Activated naive CD4-positive, alpha-beta T cell treated with anti-CD3 and anti-CD28 coated beads, Interleukin-2, amount 50 U/mL, for 72 hours (primary cell): ENCODE measurements around the gene ANKRD18B. TPM values are rescaled to one million over a fixed set of nuclear protein-coding genes. Genes with fewer than 3 reads are reported as not detected.
"Not testable (repeated sequence)": the region's sequence is repeated elsewhere in the genome, so short reads cannot be mapped to it uniquely, and the experiment has no call there.

Experiments
- ATAC-seq, 2 donors: fragments of 150-1000 bp; cut with Tn5 transposase; 2 replicates each; pipeline ENCODE4 v1.10.0; 2021; ENCODE audit warnings: mild to moderate bottlenecking in 2 of 2, moderate library complexity in 2 of 2
- DNase-seq, 2 donors: peaks; one replicate each; pipeline ENCODE4 v3.0.0; 2021 to 2022; ENCODE audit warnings: low spot score in 2 of 2
- H3K27ac Mint-ChIP-seq, 2 donors: one replicate each; pipeline ENCODE4 v1.8.0; 2022; ENCODE audit warnings: mild to moderate bottlenecking in 2 of 2, mixed read lengths in 2 of 2
- H3K36me3 Mint-ChIP-seq, 2 donors: one replicate each; pipeline ENCODE4 v1.8.0; 2022; ENCODE audit warnings: mixed read lengths in 2 of 2
- H3K9me3 Mint-ChIP-seq, 2 donors: one replicate each; pipeline ENCODE4 v1.8.0; 2022; ENCODE audit warnings: mixed read lengths in 2 of 2
- total RNA-seq, 2 donors: library from RNA; stranded (reverse); gene quantifications; one replicate each; pipeline ENCODE4 v1.2.3, GENCODE V29; 2022

ANKRD18B gene
- 1 to 10 TPM in 1 of 2 donors, under 1 TPM in 1; 0.48 to 3.5 TPM for total RNA-seq

DNA sequence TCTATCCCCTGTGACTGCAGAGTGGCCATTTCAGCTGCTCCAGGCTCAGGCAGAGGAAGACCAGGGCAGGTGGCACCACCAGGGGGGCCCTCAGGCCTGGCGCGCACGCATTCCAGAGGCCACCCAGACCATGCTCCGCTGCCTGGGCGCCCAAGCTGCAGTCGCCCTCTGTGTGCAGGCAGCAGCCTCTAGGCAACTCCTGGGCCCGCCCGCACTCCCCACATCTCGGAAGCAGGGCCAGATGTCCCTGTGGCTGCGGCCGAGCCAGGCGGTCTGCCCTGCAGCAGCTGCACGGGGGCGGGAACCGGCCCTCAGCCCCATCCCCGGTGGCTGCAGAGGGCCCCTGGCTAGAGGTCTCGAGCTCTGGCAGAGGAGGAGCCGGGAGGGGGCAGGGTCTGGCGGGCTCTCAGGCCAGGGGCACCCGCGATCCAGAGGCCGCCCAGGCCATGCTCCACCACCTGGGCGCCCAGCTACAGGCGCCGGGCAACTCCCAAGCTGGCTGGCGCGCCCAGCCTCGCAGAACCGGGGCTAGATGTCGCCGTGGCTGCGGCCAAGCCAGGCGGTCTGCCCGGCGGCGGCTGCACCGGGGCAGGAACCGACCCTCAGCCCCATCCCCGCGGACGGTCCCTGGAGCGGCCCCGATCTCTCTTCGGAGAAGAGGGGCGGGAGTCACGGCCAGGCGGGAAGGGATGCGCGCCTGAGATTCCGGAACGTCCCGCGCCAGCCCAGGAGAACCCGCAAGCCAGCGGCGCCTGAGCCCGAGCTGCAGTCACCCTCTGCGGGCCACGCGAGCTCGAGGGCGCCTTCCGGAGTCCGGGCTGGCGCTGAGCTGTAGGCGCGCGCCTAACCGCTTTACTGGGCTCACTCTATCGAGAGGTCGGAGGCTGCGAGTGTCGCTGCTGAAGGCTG is at the start of gene ANKRD18B:
Gene ANKRD18B (plus strand): TSS at position 855 of the 909 bp plus-strand sequence. CDS start 239 bp downstream, outside the sequence.
- peak within 1 kb of the TSS in 1 of 2 donors; percentile 77 for H3K27ac Mint-ChIP-seq
- not testable (repeated sequence) for H3K36me3 Mint-ChIP-seq, H3K9me3 Mint-ChIP-seq
- ATAC-seq = peak; percentile 98 to 99
- DNase-seq = peak; percentile 64 to 70

DNA sequence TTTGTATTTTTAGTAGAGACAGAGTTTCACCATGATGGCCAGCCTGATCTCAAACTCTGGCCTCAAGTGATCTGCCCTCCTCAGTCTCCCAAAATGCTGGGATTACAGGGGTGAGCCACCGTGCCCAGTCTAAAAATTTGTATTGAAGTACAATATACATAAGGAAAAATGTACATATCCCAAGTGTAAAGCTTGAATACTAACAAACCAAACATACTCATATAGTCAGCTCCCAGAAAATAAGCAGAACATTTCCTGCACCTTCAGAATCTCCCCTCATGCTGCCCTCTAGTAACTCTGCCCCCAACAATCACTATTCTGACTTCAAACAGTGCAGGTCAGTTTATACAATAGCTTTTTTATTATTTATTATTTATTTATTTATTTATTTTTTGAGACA is 48.7 kb upstream of the ANKRD18B start:
- Mint-ChIP-seq H3K36me3 (peaks cover 11 to 21% of the 10 kb centered on the region in 2 donors), H3K27ac (no peak overlapping the region), H3K9me3 (no peaks in the 10 kb centered on the region)
- DNase-seq (no peak), ATAC-seq (no peak)

GRCh38 chr9:33476503-33476902 is 47.5 kb upstream of the ANKRD18B start:
- peaks cover 11 to 17% of the 10 kb centered on the region in 2 donors for H3K36me3 Mint-ChIP-seq
- no peak for DNase-seq
- no peaks in the 10 kb centered on the region for H3K9me3 Mint-ChIP-seq
- peak overlapping the region in 1 of 2 donors; percentile 72 for H3K27ac Mint-ChIP-seq
- ATAC-seq = no peak

DNA sequence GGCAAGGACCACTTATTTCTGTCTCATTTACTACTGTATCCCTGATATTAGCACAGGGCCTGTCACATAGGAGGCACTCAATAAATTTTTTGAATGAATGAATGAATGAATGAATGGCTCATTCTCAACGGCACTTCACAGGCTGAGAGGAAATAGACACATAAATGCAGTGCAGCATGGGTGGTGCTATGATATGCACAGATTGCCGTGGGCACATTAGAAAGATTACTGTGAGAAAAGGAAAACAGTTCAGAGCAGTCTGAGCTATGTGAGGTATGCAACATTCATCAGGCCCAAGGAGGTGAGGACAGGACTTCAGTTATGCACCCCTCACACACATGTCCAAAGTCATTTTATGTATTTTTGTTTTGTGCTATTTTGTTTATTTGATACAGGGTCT is 43.9 kb upstream of the ANKRD18B start:
- ATAC-seq = no peak
- DNase-seq = no peak
- Mint-ChIP-seq H3K9me3 (no peaks in the 10 kb centered on the region), H3K36me3 (no peaks in the 10 kb centered on the region), H3K27ac (no peak overlapping the region)

- DNase-seq (no peak), ATAC-seq (no peak)
- Mint-ChIP-seq H3K9me3 (no peaks in the 10 kb centered on the region), H3K27ac (no peak overlapping the region), H3K36me3 (no peaks in the 10 kb centered on the region)
Observed at GRCh38 chr9:33480976-33481375, 43.1 kb upstream of the ANKRD18B start.

DNA sequence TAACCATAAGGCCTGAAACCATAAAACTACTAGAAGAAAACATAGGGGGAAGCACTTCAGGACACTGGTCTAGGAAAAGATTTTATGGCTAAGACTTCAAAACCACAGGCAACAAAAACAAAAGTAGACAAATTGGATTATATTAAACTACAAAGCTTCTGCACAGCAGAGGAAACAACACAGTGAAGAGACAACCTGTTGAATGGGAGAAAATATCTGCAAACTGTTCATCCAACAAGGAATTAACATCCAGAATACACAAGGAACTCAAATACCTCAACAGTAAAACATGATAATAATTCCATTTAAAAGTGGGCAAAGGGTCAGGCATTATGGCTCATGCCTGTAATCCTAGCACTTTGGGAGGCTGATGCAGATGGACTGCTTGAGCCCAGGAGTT is 38.7 kb upstream of the ANKRD18B start:
- not testable (repeated sequence) for H3K9me3 Mint-ChIP-seq, DNase-seq, ATAC-seq, H3K27ac Mint-ChIP-seq, H3K36me3 Mint-ChIP-seq

DNA sequence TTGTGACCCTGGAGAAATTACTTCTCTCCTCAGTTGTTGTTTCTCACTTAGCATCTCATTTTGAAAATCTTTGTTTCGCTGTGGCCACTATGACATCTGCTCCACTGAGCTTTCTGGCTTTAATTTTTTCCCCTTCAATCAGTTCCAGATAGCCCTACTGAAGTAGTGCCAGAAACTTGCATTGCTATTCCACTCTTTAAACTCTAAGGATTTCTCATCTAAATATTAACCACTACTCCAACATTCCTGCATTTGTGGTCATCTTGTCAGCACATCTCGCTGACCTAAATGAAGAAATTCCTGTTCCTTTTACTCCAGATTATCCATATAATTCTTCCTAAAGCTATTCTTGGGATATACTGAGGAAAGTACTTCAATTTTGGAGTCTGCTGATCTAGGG is 35.0 kb upstream of the ANKRD18B start:
- H3K36me3 Mint-ChIP-seq = no peaks in the 10 kb centered on the region
- DNase-seq (no peak), ATAC-seq (no peak)
- no peaks in the 10 kb centered on the region for H3K9me3 Mint-ChIP-seq
- H3K27ac Mint-ChIP-seq = no peak overlapping the region

DNA sequence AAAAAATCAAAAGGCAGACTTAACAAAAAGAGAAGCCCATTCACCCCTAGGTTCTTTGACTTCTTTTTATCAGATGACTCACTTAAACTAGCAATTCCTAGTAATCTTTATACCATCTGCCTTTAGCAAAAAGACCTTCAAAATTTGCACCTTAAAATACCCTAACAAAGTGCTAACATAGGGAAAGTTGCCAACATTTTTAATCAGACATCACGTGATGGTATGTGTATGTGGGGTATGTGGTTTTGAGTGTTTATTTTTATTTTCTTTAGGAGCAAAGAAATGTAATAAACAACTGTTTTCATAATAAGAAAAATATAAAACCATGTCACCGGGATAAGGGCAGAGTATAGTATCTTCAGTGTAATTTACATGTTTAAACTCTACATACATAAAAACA is 30.2 kb upstream of the ANKRD18B start:
- H3K27ac Mint-ChIP-seq, H3K9me3 Mint-ChIP-seq, ATAC-seq, H3K36me3 Mint-ChIP-seq, DNase-seq: not testable (repeated sequence)

- ATAC-seq = no peak
- Mint-ChIP-seq H3K36me3 (no peaks in the 10 kb centered on the region), H3K9me3 (no peaks in the 10 kb centered on the region), H3K27ac (no peak overlapping the region)
- no peak for DNase-seq
Observed at GRCh38 chr9:33498387-33498786, 25.7 kb upstream of the ANKRD18B start.

DNA sequence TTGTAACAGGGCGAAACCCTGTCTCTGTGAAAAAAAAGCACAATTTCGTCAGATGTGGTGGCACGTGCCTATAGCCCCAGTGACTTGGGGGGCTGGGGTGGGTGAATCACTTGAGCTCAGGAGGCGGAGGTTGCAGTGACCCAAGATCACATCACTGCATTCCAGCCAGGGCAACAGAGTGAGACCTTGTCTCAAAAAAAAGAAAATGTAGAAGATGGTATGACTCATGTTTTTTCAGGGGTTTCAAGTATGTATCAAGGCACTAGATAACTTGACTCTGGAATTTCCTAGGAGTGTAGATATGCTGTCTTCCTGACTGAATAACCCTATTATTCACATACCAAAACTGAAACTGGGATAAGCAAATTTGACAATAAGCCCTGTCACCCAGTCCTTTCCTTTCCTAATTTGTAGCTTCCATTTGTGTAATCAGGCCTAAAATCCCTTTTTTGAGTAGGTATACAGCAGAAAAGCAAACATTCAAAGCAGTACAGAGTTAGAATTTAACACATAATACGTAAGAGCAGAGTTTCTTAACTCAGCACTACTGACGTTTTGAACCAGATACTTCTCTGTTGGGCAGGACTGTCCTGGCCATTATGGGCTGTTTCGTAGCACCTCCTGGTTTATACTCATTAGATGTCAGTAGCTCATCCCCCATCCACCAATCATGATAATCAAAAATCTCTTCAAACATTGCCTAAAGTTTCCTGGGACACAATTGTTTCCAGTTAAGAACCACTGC is 17.3 kb upstream of the ANKRD18B start:
- ATAC-seq (peak; percentile 55 to 71), DNase-seq (no peak)
- H3K36me3 Mint-ChIP-seq = no peaks in the 10 kb centered on the region
- H3K9me3 Mint-ChIP-seq = no peaks in the 10 kb centered on the region
- H3K27ac Mint-ChIP-seq = peak overlapping the region in 1 of 2 donors; percentile 62

GRCh38 chr9:33510262-33511183 is 13.5 kb upstream of the ANKRD18B start:
- ATAC-seq = peak; percentile 80 to 82
- DNase-seq = peak; percentile 45 to 65
- Mint-ChIP-seq H3K9me3 (peaks cover 0 to 5% of the 10 kb centered on the region in 2 donors), H3K27ac (peak overlapping the region; percentile 93 to 96), H3K36me3 (peaks cover 0 to 4% of the 10 kb centered on the region in 2 donors)

DNA sequence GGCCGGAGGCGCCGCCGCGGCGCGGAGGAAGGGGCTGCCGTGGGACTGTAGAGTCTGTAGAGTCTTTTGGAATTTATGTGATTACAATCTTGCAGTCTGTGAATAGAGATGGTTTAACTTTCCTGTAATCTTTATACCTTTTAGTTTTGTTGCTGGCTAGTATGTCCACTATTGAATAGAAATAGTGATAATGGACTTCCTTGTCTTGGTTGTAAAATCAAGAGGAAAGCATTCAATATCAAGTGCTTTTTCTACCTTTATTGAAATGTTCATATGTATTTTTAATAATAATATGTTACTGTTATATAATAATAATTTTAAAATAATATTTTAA is 12.9 kb upstream of the ANKRD18B start:
- H3K27ac Mint-ChIP-seq = peak overlapping the region in 1 of 2 donors; percentile 93
- H3K9me3 Mint-ChIP-seq, H3K36me3 Mint-ChIP-seq, DNase-seq, ATAC-seq: not testable (repeated sequence)

GRCh38 chr9:33512535-33512934 is 11.5 kb upstream of the ANKRD18B start:
- DNase-seq, H3K27ac Mint-ChIP-seq, H3K9me3 Mint-ChIP-seq, H3K36me3 Mint-ChIP-seq, ATAC-seq: not testable (repeated sequence)

DNA sequence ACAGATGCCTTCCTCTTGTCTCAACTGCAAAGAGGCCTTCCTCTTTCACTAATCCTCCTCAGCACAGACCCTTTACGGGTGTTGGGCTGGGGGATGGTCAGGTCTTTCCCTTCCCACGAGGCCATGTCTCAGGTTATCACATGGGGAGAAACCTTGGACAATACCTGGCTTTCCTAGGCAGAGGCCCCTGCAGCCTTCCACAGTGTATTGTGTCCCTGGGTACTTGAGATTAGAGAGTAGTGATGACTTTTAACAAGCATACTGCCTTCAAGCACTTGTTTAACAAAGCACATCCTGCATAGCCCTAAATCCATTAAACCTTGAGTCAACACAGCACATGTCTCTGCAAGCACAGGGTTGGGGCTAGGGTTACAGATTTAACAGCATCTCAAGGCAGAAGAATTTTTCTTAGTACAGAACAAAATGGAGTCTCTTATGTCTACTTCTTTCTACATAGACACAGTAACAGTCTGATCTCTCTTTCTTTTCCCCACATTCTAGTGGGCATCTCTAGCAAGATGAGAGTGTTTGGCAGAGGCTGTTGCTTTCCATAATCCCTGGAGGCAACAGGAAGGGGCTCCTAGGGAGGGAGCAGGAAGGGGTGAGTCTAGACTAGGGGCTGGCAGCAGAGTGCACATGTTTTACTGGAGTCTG is 8.6 kb upstream of the ANKRD18B start:
- not testable (repeated sequence) for H3K27ac Mint-ChIP-seq, ATAC-seq, H3K36me3 Mint-ChIP-seq, DNase-seq, H3K9me3 Mint-ChIP-seq

GRCh38 chr9:33516397-33516796 is 7.7 kb upstream of the ANKRD18B start:
- not testable (repeated sequence) for DNase-seq, H3K27ac Mint-ChIP-seq, H3K36me3 Mint-ChIP-seq, H3K9me3 Mint-ChIP-seq, ATAC-seq

DNA sequence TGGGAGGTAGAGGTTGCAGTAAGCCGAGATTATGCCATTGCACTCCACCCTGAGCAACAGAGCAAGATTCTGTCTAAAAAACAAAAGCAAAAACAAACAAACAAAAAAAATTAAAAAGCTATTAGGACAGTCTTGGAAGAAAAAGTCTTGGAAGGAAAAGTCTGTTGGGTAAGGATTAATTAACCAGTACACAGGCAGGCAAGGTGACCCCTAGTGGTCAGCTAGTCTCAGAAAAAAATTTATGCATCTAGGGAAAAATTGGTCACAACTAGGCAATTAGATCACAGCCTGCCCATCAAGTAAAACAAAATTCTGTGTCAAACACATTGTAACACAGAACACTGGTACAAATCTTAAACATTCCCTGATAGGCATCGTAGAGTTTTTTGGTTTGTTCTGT is 6.7 kb upstream of the ANKRD18B start:
- ATAC-seq (no peak), DNase-seq (no peak)
- peaks cover 0 to 5% of the 10 kb centered on the region in 2 donors for H3K9me3 Mint-ChIP-seq
- no peak overlapping the region for H3K27ac Mint-ChIP-seq
- peaks cover 0 to 4% of the 10 kb centered on the region in 2 donors for H3K36me3 Mint-ChIP-seq
